ENCODE measurements around the gene PFDN6. TPM values are rescaled to one million over a fixed set of nuclear protein-coding genes. Genes with fewer than 3 reads are reported as not detected.

Gene PFDN6
- total and polyA plus RNA-seq, 9 of the 15 experiments (the other 6 are each of a cell fraction or from before 2014, with no cell fraction given) = 6.8 to 475 (median 216) TPM

DNA sequence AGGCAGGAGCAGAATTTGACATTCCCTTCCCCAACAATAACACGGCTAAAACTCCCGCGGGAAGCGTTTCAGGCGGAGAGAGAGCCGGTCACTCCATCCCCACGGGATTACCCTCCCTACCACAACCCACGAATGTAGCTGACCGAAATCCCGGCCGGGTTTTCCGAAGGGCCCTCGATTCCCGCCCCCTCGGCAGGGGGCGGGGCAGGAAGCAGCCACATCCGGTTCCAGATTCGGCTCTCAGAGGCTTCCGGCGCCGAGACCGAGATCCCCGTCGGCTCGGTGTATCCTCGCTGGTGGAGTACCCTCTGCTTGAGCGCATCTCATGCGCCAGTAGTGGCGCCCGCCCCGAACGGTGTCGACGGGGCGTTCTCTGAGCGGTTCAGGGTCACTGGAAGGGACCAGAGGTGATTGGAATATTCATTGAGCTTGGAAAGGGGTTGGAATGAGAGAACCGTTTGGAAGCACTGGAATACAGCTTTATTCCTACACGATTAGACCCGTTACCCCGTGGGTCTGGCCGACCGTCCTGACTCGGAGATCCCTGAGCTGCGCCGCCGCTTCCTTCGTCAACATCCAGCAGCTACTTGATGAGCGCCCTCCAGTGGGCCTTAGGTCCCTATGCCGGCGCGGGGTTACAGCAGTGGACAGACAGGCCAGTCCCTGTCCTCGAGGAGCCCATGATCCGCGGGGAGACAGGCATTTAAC is 10.0 kb downstream of the PFDN6 start (continued):
- TF ChIP-seq HNRNPH1 (optimal IDR thresholded peaks at IDR 0.05; ENCODE audit: low read depth, low read length) (no peak), AFF1 (IDR thresholded peaks at IDR 0.05; ENCODE audit: low read depth in 1 of 2, partially characterized antibody in 2 of 2) (peak; percentile 49 to 68), U2AF2 (optimal IDR thresholded peaks at IDR 0.05; ENCODE audit: low read depth, low read length) (no peak), NCOA1 (IDR thresholded peaks at IDR 0.05; ENCODE audit: low read depth) (peak; percentile 38; the same call in 1 of the 2 replicates), ZNF347 (CRISPR knock-in tag; IDR thresholded peaks at IDR 0.05; ENCODE audit: low read depth) (0 out of 2 replicates have a peak, but pooled peaks have one; percentile 15), UBTF (IDR thresholded peaks at IDR 0.05; ENCODE audit: borderline replicate concordance in 1 of 2, low read depth in 2 of 2, low read length in 2 of 2) (peak; percentile 88 to 93; a peak in 2 of 4 replicates), ZBED1 (IDR thresholded peaks at IDR 0.05) (peak; percentile 14; the same call in 1 of the 2 replicates), GTF3C2 (IDR thresholded peaks at IDR 0.05; ENCODE audit: borderline replicate concordance, extremely low read depth, insufficient read length) (peak; percentile 8), PHF21A (IDR thresholded peaks at IDR 0.05; ENCODE audit: borderline replicate concordance, low read depth) (0 out of 2 replicates have a peak, but pooled peaks have one; percentile 1), EZH2 (IDR thresholded peaks at IDR 0.05; ENCODE audit: borderline replicate concordance, low read depth, low read length) (no peak), ERF (CRISPR knock-in tag; IDR thresholded peaks at IDR 0.05) (0 out of 2 replicates have a peak, but pooled peaks have one; percentile 37), SIX5 (IDR thresholded peaks at IDR 0.05; ENCODE audit: borderline replicate concordance in 1 of 2, insufficient read depth in 1 of 2, low read depth in 1 of 2, low read length in 2 of 2) (no peak; a peak in 1 of 4 replicates), TCF3 (CRISPR knock-in tag; IDR thresholded peaks at IDR 0.05) (peak; percentile 47), TAF15 (IDR thresholded peaks at IDR 0.05; ENCODE audit: low read depth, low read length) (no peak), LEF1 (IDR thresholded peaks at IDR 0.05) (peak; percentile 41), ZNF77 (CRISPR knock-in tag; IDR thresholded peaks at IDR 0.05) (no peak), PURB (CRISPR knock-in tag; IDR thresholded peaks at IDR 0.05; ENCODE audit: low read depth) (no peak), MCM5 (IDR thresholded peaks at IDR 0.05; ENCODE audit: low read depth) (no peak)

Measured in K562 (cell line).